KMS-11 (cell line): ENCODE results near the gene SGO1.

Experiments used
- H2AFZ ChIP-seq: fragments of 200-600 bp; sonication (generic); 2 replicates; pipeline ENCODE4 v1.6.1; 2016; ENCODE audit warnings: antibody characterized with exemption, mixed run types, low read depth
- H3K27ac ChIP-seq: fragments of 200-600 bp; sonication (generic); 2 replicates; pipeline ENCODE4 v1.6.1; 2016; ENCODE audit warnings: mild to moderate bottlenecking, mixed run types
- H3K27me3 ChIP-seq: fragments of 200-600 bp; sonication (generic); 2 replicates; pipeline ENCODE4 v1.6.1; 2017; ENCODE audit warnings: mild to moderate bottlenecking, low read depth, mixed run types, moderate library complexity; ENCODE audit not compliant: insufficient read depth
- H3K36me3 ChIP-seq: fragments of 200-600 bp; sonication (generic); 2 replicates; pipeline ENCODE4 v1.6.1; 2017; ENCODE audit warnings: mild to moderate bottlenecking, mixed run types; ENCODE audit not compliant: insufficient read depth
- H3K4me1 ChIP-seq: fragments of 200-600 bp; sonication (generic); 2 replicates; pipeline ENCODE4 v1.6.1; 2016; ENCODE audit warnings: mild to moderate bottlenecking, low read depth, mixed run types; ENCODE audit not compliant: poor library complexity, severe bottlenecking
- H3K4me2 ChIP-seq: fragments of 200-600 bp; sonication (generic); 2 replicates; pipeline ENCODE4 v1.7.0; 2016; ENCODE audit warnings: mild to moderate bottlenecking, mixed run types
- H3K4me3 ChIP-seq: fragments of 200-600 bp; sonication (generic); IDR thresholded peaks from 2 replicates; pipeline ENCODE4 v1.6.1; 2017; ENCODE audit warnings: low read depth, low read length, mixed read lengths; ENCODE audit not compliant: insufficient read depth
- H3K79me2 ChIP-seq: fragments of 200-600 bp; sonication (generic); 2 replicates; pipeline ENCODE4 v1.6.1; 2016; ENCODE audit warnings: low read depth, mixed run types; ENCODE audit not compliant: insufficient read depth
- H3K9ac ChIP-seq: fragments of 200-600 bp; sonication (generic); 2 replicates; pipeline ENCODE4 v1.6.1; 2016; ENCODE audit warnings: mild to moderate bottlenecking, mixed run types
- H4K20me1 ChIP-seq: fragments of 200-600 bp; sonication (generic); 2 replicates; pipeline ENCODE4 v1.6.1; 2016; ENCODE audit warnings: mild to moderate bottlenecking, mixed run types; ENCODE audit not compliant: insufficient read depth
- TF ChIP-seq, protein P1 (sequence below): fragments of 200-600 bp; sonication (generic); conservative IDR thresholded peaks from 2 replicates; pipeline ENCODE4 v1.6.1; 2017; ENCODE audit warnings: low read depth, mild to moderate bottlenecking, antibody characterized with exemption, low read length, moderate library complexity, mixed read lengths

Gene SGO1

DNA sequence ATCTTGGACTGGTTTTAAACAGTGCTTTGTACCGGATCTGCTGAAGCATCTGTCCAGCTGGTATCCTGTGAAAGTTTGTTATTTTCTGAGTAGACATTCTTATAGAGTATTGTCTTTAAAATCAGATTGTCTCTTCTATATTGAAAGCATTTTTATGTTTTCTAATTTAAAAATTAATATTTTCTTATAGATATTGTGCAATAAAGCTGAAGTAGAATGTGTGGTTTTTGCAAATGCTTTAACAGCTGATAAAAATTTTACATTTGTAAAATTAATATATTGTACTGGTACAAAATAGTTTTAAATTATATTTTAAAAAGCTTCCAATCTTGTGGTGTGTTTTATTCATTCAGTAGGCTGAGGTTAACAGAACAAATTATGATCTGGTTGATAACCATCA lies 31.9 kb downstream of the SGO1 start:
- no peaks in the 10 kb centered on the region for H3K36me3 ChIP-seq
- TF ChIP-seq, protein P1, sequence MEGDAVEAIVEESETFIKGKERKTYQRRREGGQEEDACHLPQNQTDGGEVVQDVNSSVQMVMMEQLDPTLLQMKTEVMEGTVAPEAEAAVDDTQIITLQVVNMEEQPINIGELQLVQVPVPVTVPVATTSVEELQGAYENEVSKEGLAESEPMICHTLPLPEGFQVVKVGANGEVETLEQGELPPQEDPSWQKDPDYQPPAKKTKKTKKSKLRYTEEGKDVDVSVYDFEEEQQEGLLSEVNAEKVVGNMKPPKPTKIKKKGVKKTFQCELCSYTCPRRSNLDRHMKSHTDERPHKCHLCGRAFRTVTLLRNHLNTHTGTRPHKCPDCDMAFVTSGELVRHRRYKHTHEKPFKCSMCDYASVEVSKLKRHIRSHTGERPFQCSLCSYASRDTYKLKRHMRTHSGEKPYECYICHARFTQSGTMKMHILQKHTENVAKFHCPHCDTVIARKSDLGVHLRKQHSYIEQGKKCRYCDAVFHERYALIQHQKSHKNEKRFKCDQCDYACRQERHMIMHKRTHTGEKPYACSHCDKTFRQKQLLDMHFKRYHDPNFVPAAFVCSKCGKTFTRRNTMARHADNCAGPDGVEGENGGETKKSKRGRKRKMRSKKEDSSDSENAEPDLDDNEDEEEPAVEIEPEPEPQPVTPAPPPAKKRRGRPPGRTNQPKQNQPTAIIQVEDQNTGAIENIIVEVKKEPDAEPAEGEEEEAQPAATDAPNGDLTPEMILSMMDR, result no peak
- no peak overlapping the region for H3K27ac ChIP-seq

DNA sequence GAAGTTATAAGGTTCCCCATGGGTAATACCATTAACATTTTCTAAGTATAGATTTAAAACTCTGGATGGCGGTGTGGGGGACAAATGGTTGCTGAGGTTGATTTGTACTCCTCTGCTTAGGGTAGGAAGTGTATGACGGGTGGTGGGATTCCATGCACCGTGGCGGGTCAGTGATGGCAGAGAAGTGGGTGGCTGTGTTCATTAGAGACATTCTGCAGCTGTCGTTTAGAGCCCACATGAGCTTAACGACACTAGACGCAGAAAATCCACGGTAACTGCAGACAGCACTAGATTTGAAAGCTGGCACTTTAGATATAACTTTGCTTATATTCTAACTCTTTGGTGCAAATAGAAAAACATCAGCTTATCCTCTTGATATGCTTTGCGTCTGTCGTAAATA lies 37.5 kb downstream of the SGO1 start:
- no peak overlapping the region for H3K9ac ChIP-seq
- TF ChIP-seq, protein P1, result no peak
- H2AFZ ChIP-seq, result no peak overlapping the region
- H3K4me1 ChIP-seq, result no peaks in the 10 kb centered on the region
- no peaks in the 10 kb centered on the region for H3K27me3 ChIP-seq
- no peaks in the 10 kb centered on the region for H3K36me3 ChIP-seq
- no peak overlapping the region for H3K4me2 ChIP-seq
- H3K27ac ChIP-seq, result no peak overlapping the region
- H3K4me3 ChIP-seq, result no peak overlapping the region
- H3K79me2 ChIP-seq, result no peaks in the 10 kb centered on the region
- H4K20me1 ChIP-seq, result no peaks in the 10 kb centered on the region

More for the DNA sequence above, 31.9 kb downstream of the SGO1 start:
- Histone ChIP-seq H3K9ac (no peak overlapping the region), H4K20me1 (no peaks in the 10 kb centered on the region), H3K4me3 (no peak overlapping the region), H2AFZ (no peak overlapping the region), H3K4me2 (no peak overlapping the region), H3K4me1 (no peaks in the 10 kb centered on the region), H3K79me2 (no peaks in the 10 kb centered on the region), H3K27me3 (no peaks in the 10 kb centered on the region)

DNA sequence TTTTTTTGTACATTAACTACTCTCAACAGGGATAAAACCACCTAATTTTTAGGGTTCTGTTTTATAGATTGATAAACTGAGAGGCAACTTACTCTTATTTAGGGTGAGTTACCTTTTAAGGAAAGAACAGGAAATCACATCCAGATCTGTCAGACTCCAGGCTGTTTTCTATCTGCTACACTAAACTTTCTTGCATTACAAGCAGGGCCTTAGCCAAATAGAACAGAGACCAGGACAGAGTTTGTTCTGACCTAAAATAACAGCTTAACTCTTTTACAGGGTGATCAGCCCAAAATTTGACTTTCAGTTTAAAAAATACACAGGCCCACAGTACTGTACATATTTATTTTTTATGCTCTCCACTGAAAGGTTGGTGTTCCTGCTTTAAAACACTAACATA lies 38.6 kb downstream of the SGO1 start:
- H3K79me2 ChIP-seq, result no peaks in the 10 kb centered on the region
- H3K27me3 ChIP-seq, result no peaks in the 10 kb centered on the region
- H3K4me3 ChIP-seq, result no peak overlapping the region
- TF ChIP-seq, protein P1, result no peak
- H3K27ac ChIP-seq, result no peak overlapping the region
- H3K4me1 ChIP-seq, result no peaks in the 10 kb centered on the region
- no peak overlapping the region for H2AFZ ChIP-seq
- no peaks in the 10 kb centered on the region for H3K36me3 ChIP-seq
- H3K9ac ChIP-seq, result no peak overlapping the region
- H3K4me2 ChIP-seq, result no peak overlapping the region
- no peaks in the 10 kb centered on the region for H4K20me1 ChIP-seq

DNA sequence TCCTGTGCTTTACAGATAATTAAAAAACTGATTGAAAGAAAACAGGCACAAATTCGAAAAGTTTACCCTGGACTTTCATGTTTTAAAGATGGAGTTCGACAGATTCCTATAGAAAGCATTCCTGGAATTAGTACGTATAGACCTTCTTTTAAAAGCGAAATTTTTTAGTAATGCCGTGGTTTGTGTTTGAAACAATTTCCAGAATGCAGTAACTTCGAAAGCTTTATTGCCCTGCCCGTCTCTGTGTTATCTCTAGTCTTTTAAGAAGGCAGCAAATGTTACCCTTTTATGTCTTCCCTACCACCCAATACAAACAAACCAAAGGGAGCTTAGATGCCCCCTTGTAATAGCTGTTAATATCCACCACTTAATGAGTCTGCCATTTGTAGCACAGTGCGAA lies 39.7 kb downstream of the SGO1 start:
- no peaks in the 10 kb centered on the region for H3K27me3 ChIP-seq
- TF ChIP-seq, protein P1, result no peak
- no peaks in the 10 kb centered on the region for H4K20me1 ChIP-seq

More for the DNA sequence above, 39.7 kb downstream of the SGO1 start:
- H3K4me2 ChIP-seq, result no peak overlapping the region
- H3K27ac ChIP-seq, result no peak overlapping the region
- no peaks in the 10 kb centered on the region for H3K4me1 ChIP-seq
- H3K9ac ChIP-seq, result no peak overlapping the region
- H3K79me2 ChIP-seq, result no peaks in the 10 kb centered on the region
- no peak overlapping the region for H3K4me3 ChIP-seq
- no peaks in the 10 kb centered on the region for H3K36me3 ChIP-seq
- H2AFZ ChIP-seq, result no peak overlapping the region
